IMR-90 (cell line): Measurements from ENCODE around the gene CLDN2. TPM values are rescaled to one million over a fixed set of nuclear protein-coding genes. Genes with fewer than 3 reads are reported as not detected.

Experiments
- ATAC-seq: fragments of 200-7000 bp; cut with Tn5 transposase; 2 replicates; pipeline ENCODE4 v1.9.1; 2020; ENCODE audit warnings: low read depth, mild to moderate bottlenecking, moderate library complexity
- BruUV-seq: library from RNA; stranded (reverse); fragments of 400-500 nt; replicated peaks from 2 replicates; lab custom pipeline; 2021; lab: Mats Ljungman, UMichigan
- CTCF ChIA-PET: fragments of 300-600 bp; formaldehyde crosslinking; extraction: SDS; loops from one replicate; lab custom pipeline; 2021; ENCODE audit warnings: antibody characterized with exemption; lab: Yijun Ruan, JAX
- POLR2A ChIA-PET: fragments of 300-600 bp; sonication (Branson Sonifier 250); formaldehyde crosslinking; loops from one replicate; lab custom pipeline; 2022; ENCODE audit warnings: antibody characterized with exemption; ENCODE audit not compliant: unreplicated experiment; lab: Charles Lee
- DNase-seq: peaks from one replicate; pipeline ENCODE4 v3.0.0; 2013
- H2AFZ ChIP-seq: replicated peaks from 2 replicates; pipeline ENCODE3; 2013; ENCODE audit warnings: low read length, mild to moderate bottlenecking; ENCODE audit not compliant: poor library complexity
- H2AK5ac ChIP-seq: 2 replicates; pipeline ENCODE4 v1.6.1; 2013; ENCODE audit warnings: low read depth, low read length, inconsistent platforms
- H2AK9ac ChIP-seq: replicated peaks from 2 replicates; pipeline ENCODE3; 2013; ENCODE audit warnings: mild to moderate bottlenecking, low read depth, low read length, moderate library complexity; ENCODE audit not compliant: poor library complexity
- H2BK120ac ChIP-seq: 2 replicates; pipeline ENCODE4 v1.6.1; 2013; ENCODE audit warnings: low read depth, low read length, inconsistent platforms
- H2BK15ac ChIP-seq: 3 replicates; pipeline ENCODE4 v1.6.1; 2013; ENCODE audit warnings: low read depth, low read length, inconsistent platforms
- H2BK20ac ChIP-seq: 2 replicates; pipeline ENCODE4 v1.6.1; 2013; ENCODE audit warnings: low read depth, mild to moderate bottlenecking, inconsistent platforms, low read length, moderate library complexity
- H2BK5ac ChIP-seq: 2 replicates; pipeline ENCODE4 v1.6.1; 2013; ENCODE audit warnings: mild to moderate bottlenecking, low read depth, low read length, inconsistent platforms; ENCODE audit not compliant: poor library complexity, severe bottlenecking
- H3K14ac ChIP-seq: replicated peaks from 2 replicates; pipeline ENCODE4 v1.6.1; 2013; ENCODE audit warnings: low read depth, low read length, inconsistent platforms
- H3K18ac ChIP-seq: 2 replicates; pipeline ENCODE4 v1.6.1; 2013; ENCODE audit warnings: low read depth, low read length, control low read depth
- H3K23ac ChIP-seq: 2 replicates; pipeline ENCODE4 v1.6.1; 2013; ENCODE audit warnings: low read depth, low read length, inconsistent platforms
- H3K27ac ChIP-seq: 2 replicates; pipeline ENCODE4 v1.5.1; 2013; ENCODE audit warnings: mild to moderate bottlenecking, control low read depth, low read length; ENCODE audit not compliant: insufficient read depth
- H3K27me3 ChIP-seq: 2 replicates; pipeline ENCODE4 v1.6.1; 2013; ENCODE audit warnings: low read length; ENCODE audit not compliant: control insufficient read depth, insufficient read depth
- H3K36me3 ChIP-seq: 2 replicates; pipeline ENCODE4 v1.6.1; 2013; ENCODE audit warnings: low read length, mixed read lengths; ENCODE audit not compliant: control insufficient read depth, insufficient read depth
- H3K4ac ChIP-seq: 2 replicates; pipeline ENCODE4 v1.6.1; 2013; ENCODE audit warnings: low read depth, low read length, inconsistent platforms
- H3K4me1 ChIP-seq: 2 replicates; pipeline ENCODE4 v1.6.1; 2013; ENCODE audit warnings: low read length, mixed read lengths; ENCODE audit not compliant: control insufficient read depth, insufficient read depth
- H3K4me2 ChIP-seq: 2 replicates; pipeline ENCODE4 v1.6.1; 2013; ENCODE audit warnings: low read depth, mild to moderate bottlenecking, control low read depth, low read length, moderate library complexity
- H3K4me3 ChIP-seq: 2 replicates; pipeline ENCODE4 v1.5.1; 2013; ENCODE audit warnings: low read depth, mild to moderate bottlenecking, control low read depth, low read length, moderate library complexity; ENCODE audit not compliant: insufficient read depth
- H3K56ac ChIP-seq: 2 replicates; pipeline ENCODE4 v1.6.1; 2013; ENCODE audit warnings: low read length, inconsistent platforms; ENCODE audit not compliant: insufficient read depth; ENCODE audit errors: extremely low read depth
- H3K79me1 ChIP-seq, 2 experiments: 2 replicates each; pipeline ENCODE4 v1.6.1; 2013; ENCODE audit warnings: low read length in 2 of 2, inconsistent platforms in 1 of 2, low read depth in 1 of 2
- H3K9ac ChIP-seq: 2 replicates; pipeline ENCODE4 v1.6.1; 2013; ENCODE audit warnings: low read depth, low read length, control low read depth
- H3K9me1 ChIP-seq: 2 replicates; pipeline ENCODE4 v1.6.1; 2013; ENCODE audit warnings: low read length, inconsistent platforms; ENCODE audit not compliant: insufficient read depth
- H3K9me3 ChIP-seq: 2 replicates; pipeline ENCODE4 v1.6.1; 2013; ENCODE audit warnings: low read length; ENCODE audit not compliant: control insufficient read depth, insufficient read depth
- H4K20me1 ChIP-seq: 2 replicates; pipeline ENCODE4 v1.6.1; 2013; ENCODE audit warnings: low read length, inconsistent platforms; ENCODE audit not compliant: insufficient read depth
- H4K5ac ChIP-seq: 2 replicates; pipeline ENCODE4 v1.6.1; 2013; ENCODE audit warnings: mild to moderate bottlenecking, low read depth, low read length, control low read depth
- H4K8ac ChIP-seq, 2 experiments: 2 replicates each; pipeline ENCODE4 v1.6.1; 2013; ENCODE audit warnings: low read depth in 2 of 2, low read length in 2 of 2, control low read depth in 1 of 2, inconsistent platforms in 1 of 2
- H4K91ac ChIP-seq: 2 replicates; pipeline ENCODE4 v1.6.1; 2013; ENCODE audit warnings: low read depth, low read length, inconsistent platforms; ENCODE audit not compliant: insufficient read depth
- ELK1 ChIP-seq: fragments of 150-350 bp; IDR thresholded peaks from 2 replicates; pipeline ENCODE4 v1.6.1; 2016; ENCODE audit warnings: low read depth, mild to moderate bottlenecking, low read length, moderate library complexity, borderline replicate concordance
- dilution Hi-C: fragments of 300-500 bp; cut with HindIII; formaldehyde crosslinking; loops from one replicate; pipeline ENCODE4 v1.14.3; 2018; ENCODE audit warnings: low sequenced_read_pairs; ENCODE audit not compliant: unreplicated experiment
- in situ Hi-C: fragments of 300-500 bp; cut with MboI; formaldehyde crosslinking; loops from 3 replicates; pipeline ENCODE4 v1.14.3; 2019; ENCODE audit warnings: low sequenced_read_pairs, inconsistent platforms, mixed read lengths
- intact Hi-C: fragments of 100-400 bp; cut with micrococcal nuclease; formaldehyde crosslinking; loops from 2 replicates; pipeline ENCODE4 v1.10.0; 2022
- polyA plus RNA-seq, 3 experiments: library from polyadenylated mRNA; depleted of rRNA; stranded (reverse); fragments of >200 nt; gene quantifications; 2 replicates each; pipeline ENCODE4 v1.2.3, GENCODE V29; 2012; ENCODE audit warnings: low replicate concordance in 1 of 3
- total RNA-seq: library from RNA; depleted of rRNA; stranded (reverse); fragments of >200 nt; gene quantifications from 2 replicates; pipeline ENCODE4 v1.2.3, GENCODE V29; 2012

The CLDN2 gene
- total and polyA plus RNA-seq, 2 of the 4 experiments (the other 2 are of a cell fraction), result 0.03 TPM; not detected in 1

- H3K9ac ChIP-seq, result no peak overlapping the region
- H2AFZ ChIP-seq, result no peak overlapping the region
- no peak overlapping the region for H2BK15ac ChIP-seq
- H3K27me3 ChIP-seq, result no peaks in the 10 kb centered on the region
- H3K4me1 ChIP-seq, result no peaks in the 10 kb centered on the region
- CTCF ChIA-PET, result interaction anchor here (0.6 kb wide), 1 partner anchor 1114 kb away, joined by 5 read pairs; no protein-coding TSS in a partner anchor
- H3K9me3 ChIP-seq, result no peaks in the 10 kb centered on the region
- intact Hi-C loops (no loop called here), in situ Hi-C loops (no loop called here), dilution Hi-C loops (no loop called here)
- no peak overlapping the region for H3K18ac ChIP-seq
- DNase-seq (no peak), ATAC-seq (no peak)
- no peak overlapping the region for H3K23ac ChIP-seq
- H3K27ac ChIP-seq, result no peak overlapping the region
- no peaks in the 10 kb centered on the region for H3K9me1 ChIP-seq
- no peak overlapping the region for H4K5ac ChIP-seq
- no peak overlapping the region for H3K14ac ChIP-seq
- POLR2A ChIA-PET, result no interaction called here
- H3K79me1 ChIP-seq, result peaks cover 0 to 2% of the 10 kb centered on the region in 2 experiments; a peak in 1 of 4 replicates
- TF ChIP-seq ELK1, result no peak
- no peak overlapping the region for H3K56ac ChIP-seq
- H3K36me3 ChIP-seq, result no peaks in the 10 kb centered on the region
- H3K4ac ChIP-seq, result no peak overlapping the region
- H2AK9ac ChIP-seq, result no peak overlapping the region
- H2BK120ac ChIP-seq, result no peak overlapping the region
- no peak overlapping the region for H4K91ac ChIP-seq
- no peak overlapping the region for H2BK5ac ChIP-seq
- no peak overlapping the region for H2AK5ac ChIP-seq
- no peak overlapping the region for H4K8ac ChIP-seq
- no TSS peak for BruUV-seq
- H2BK20ac ChIP-seq, result no peak overlapping the region
- H3K4me2 ChIP-seq, result no peak overlapping the region
- no peak overlapping the region for H3K4me3 ChIP-seq
- H4K20me1 ChIP-seq, result no peaks in the 10 kb centered on the region
These were observed 52.7 kb downstream of the CLDN2 start for GRCh38 chrX:106972896-106973295.
